HEK293 (cell line): ENCODE results near the gene THEM4.
A peak's percentile ranks its signal among the peaks of the same experiment; 100 is the strongest.

Experiments used
- CTCF ChIA-PET: fragments of 350-600 bp; formaldehyde crosslinking; extraction: SDS; loops from one replicate; lab custom pipeline; 2021; ENCODE audit warnings: antibody characterized with exemption; lab: Yijun Ruan, JAX
- POLR2A ChIA-PET: fragments of 300-600 bp; formaldehyde crosslinking; extraction: SDS; loops from one replicate; lab custom pipeline; 2020; ENCODE audit warnings: antibody characterized with exemption, inconsistent platforms; lab: Yijun Ruan, JAX
- H3K27ac ChIP-seq: fragments of 200-500 bp; sonication (Bioruptor generic); 2 replicates; pipeline ENCODE4 v1.5.1; 2014; ENCODE audit warnings: low read depth, low read length, control low read depth, inconsistent platforms; ENCODE audit errors: extremely low read depth
- H3K36me3 ChIP-seq, 2 experiments: fragments of 200-500 bp in 1 of 2; sonication (Bioruptor generic) in 1 of 2; 1 replicate in 1 of 2; 2 replicates in 1 of 2; pipeline ENCODE4 v1.5.1; 2014 to 2017; ENCODE audit warnings: inconsistent platforms in 2 of 2, low read length in 2 of 2; ENCODE audit not compliant: control insufficient read depth in 2 of 2, insufficient read depth in 1 of 2
- H3K4me1 ChIP-seq: fragments of 200-500 bp; sonication (Bioruptor generic); 2 replicates; pipeline ENCODE4 v1.5.1; 2014; ENCODE audit warnings: mild to moderate bottlenecking, low read length, inconsistent platforms; ENCODE audit not compliant: control insufficient read depth, insufficient read depth
- H3K4me3 ChIP-seq: 2 replicates; pipeline ENCODE4 v1.5.1; 2011; ENCODE audit warnings: low read depth, mild to moderate bottlenecking, control low read depth, low read length, moderate library complexity
- H3K9me3 ChIP-seq: fragments of 200-500 bp; sonication (Bioruptor generic); 2 replicates; pipeline ENCODE4 v1.5.1; 2014; ENCODE audit warnings: low read depth, low read length, inconsistent platforms; ENCODE audit not compliant: control insufficient read depth, insufficient read depth
- GLI4 ChIP-seq: fragments of 450-650 bp; formaldehyde crosslinking; IDR thresholded peaks from 2 replicates; pipeline ENCODE4 v1.5.1; 2016; ENCODE audit warnings: missing biosample characterization, missing genetic modification characterization
- GLIS1 ChIP-seq: fragments of 450-650 bp; formaldehyde crosslinking; IDR thresholded peaks from 2 replicates; pipeline ENCODE4 v1.5.1; 2016; ENCODE audit warnings: missing biosample characterization, missing genetic modification characterization
- GLIS2 ChIP-seq: fragments of 450-650 bp; formaldehyde crosslinking; IDR thresholded peaks from 2 replicates; pipeline ENCODE4 v1.5.1; 2016; ENCODE audit warnings: missing biosample characterization, missing genetic modification characterization
- IKZF3 ChIP-seq: fragments of 450-650 bp; IDR thresholded peaks from 2 replicates; pipeline ENCODE4 v1.5.0; 2018; ENCODE audit warnings: missing biosample characterization, mild to moderate bottlenecking, missing genetic modification characterization, moderate library complexity
- KLF17 ChIP-seq: fragments of 450-650 bp; formaldehyde crosslinking; IDR thresholded peaks from 2 replicates; pipeline ENCODE4 v1.5.1; 2016; ENCODE audit warnings: missing biosample characterization, missing genetic modification characterization
- OVOL3 ChIP-seq: fragments of 450-650 bp; formaldehyde crosslinking; IDR thresholded peaks from 2 replicates; pipeline ENCODE4 v1.5.1; 2016; ENCODE audit warnings: missing biosample characterization, missing genetic modification characterization
- SP2 ChIP-seq: fragments of 450-650 bp; formaldehyde crosslinking; IDR thresholded peaks from 2 replicates; pipeline ENCODE4 v1.5.1; 2016; ENCODE audit warnings: missing biosample characterization, missing genetic modification characterization
- SP3 ChIP-seq: fragments of 450-650 bp; formaldehyde crosslinking; IDR thresholded peaks from 2 replicates; pipeline ENCODE4 v1.5.1; 2016; ENCODE audit warnings: missing biosample characterization, missing genetic modification characterization
- TRIM28 ChIP-seq: IDR thresholded peaks from 2 replicates; pipeline ENCODE4 v1.6.1; 2011; ENCODE audit warnings: low read length, control low read depth, borderline replicate concordance
- ZBTB17 ChIP-seq: fragments of 450-650 bp; formaldehyde crosslinking; IDR thresholded peaks from 2 replicates; pipeline ENCODE4 v1.5.1; 2016; ENCODE audit warnings: missing biosample characterization, missing genetic modification characterization
- ZIC2 ChIP-seq: fragments of 450-650 bp; formaldehyde crosslinking; IDR thresholded peaks from 2 replicates; pipeline ENCODE4 v1.5.1; 2016; ENCODE audit warnings: missing biosample characterization, missing genetic modification characterization
- ZNF174 ChIP-seq: fragments of 450-650 bp; formaldehyde crosslinking; IDR thresholded peaks from 2 replicates; pipeline ENCODE4 v1.5.0; 2017; ENCODE audit warnings: missing biosample characterization, mild to moderate bottlenecking, missing genetic modification characterization
- ZNF19 ChIP-seq: fragments of 450-650 bp; formaldehyde crosslinking; IDR thresholded peaks from 2 replicates; pipeline ENCODE4; 2016; ENCODE audit warnings: missing biosample characterization, missing genetic modification characterization, low read depth
- ZNF2 ChIP-seq: fragments of 450-650 bp; formaldehyde crosslinking; IDR thresholded peaks from 2 replicates; pipeline ENCODE4 v1.5.1; 2016; ENCODE audit warnings: missing biosample characterization, missing genetic modification characterization
- ZNF24 ChIP-seq: fragments of 450-650 bp; formaldehyde crosslinking; IDR thresholded peaks from 2 replicates; pipeline ENCODE4 v1.5.1; 2016; ENCODE audit warnings: missing biosample characterization, missing genetic modification characterization
- ZNF280C ChIP-seq: fragments of 450-650 bp; formaldehyde crosslinking; IDR thresholded peaks from 2 replicates; pipeline ENCODE4 v1.5.1; 2016; ENCODE audit warnings: missing biosample characterization, missing genetic modification characterization
- ZNF324 ChIP-seq: fragments of 450-650 bp; formaldehyde crosslinking; IDR thresholded peaks from 2 replicates; pipeline ENCODE4 v1.5.1; 2016; ENCODE audit warnings: missing biosample characterization, missing genetic modification characterization
- ZNF404 ChIP-seq: fragments of 450-650 bp; formaldehyde crosslinking; IDR thresholded peaks from 2 replicates; pipeline ENCODE4 v1.5.1; 2017; ENCODE audit warnings: missing biosample characterization, missing genetic modification characterization
- ZNF433 ChIP-seq: fragments of 450-650 bp; formaldehyde crosslinking; IDR thresholded peaks from 2 replicates; pipeline ENCODE4 v1.5.1; 2016; ENCODE audit warnings: missing biosample characterization, missing genetic modification characterization, low read depth
- ZNF473 ChIP-seq: fragments of 450-650 bp; formaldehyde crosslinking; IDR thresholded peaks from 2 replicates; pipeline ENCODE4 v1.5.1; 2017; ENCODE audit warnings: missing biosample characterization, missing genetic modification characterization
- ZNF488 ChIP-seq: fragments of 450-650 bp; formaldehyde crosslinking; IDR thresholded peaks from 2 replicates; pipeline ENCODE4 v1.5.1; 2016; ENCODE audit warnings: missing biosample characterization, missing genetic modification characterization
- ZNF514 ChIP-seq: fragments of 450-650 bp; formaldehyde crosslinking; IDR thresholded peaks from 2 replicates; pipeline ENCODE4 v1.5.1; 2016; ENCODE audit warnings: missing biosample characterization, missing genetic modification characterization
- ZNF530 ChIP-seq: fragments of 450-650 bp; formaldehyde crosslinking; IDR thresholded peaks from 2 replicates; pipeline ENCODE4 v1.5.1; 2016; ENCODE audit warnings: low read depth, missing biosample characterization, missing genetic modification characterization
- ZNF544 ChIP-seq: fragments of 450-650 bp; formaldehyde crosslinking; IDR thresholded peaks from 2 replicates; pipeline ENCODE4 v1.5.0; 2017; ENCODE audit warnings: missing biosample characterization, missing genetic modification characterization
- ZNF548 ChIP-seq: fragments of 450-650 bp; formaldehyde crosslinking; IDR thresholded peaks from 2 replicates; pipeline ENCODE4 v1.5.1; 2016; ENCODE audit warnings: missing biosample characterization, missing genetic modification characterization
- ZNF555 ChIP-seq: fragments of 450-650 bp; formaldehyde crosslinking; conservative IDR thresholded peaks from 2 replicates; pipeline ENCODE4 v1.5.1; 2017; ENCODE audit warnings: missing biosample characterization, mild to moderate bottlenecking, missing genetic modification characterization, inconsistent platforms
- ZNF623 ChIP-seq: fragments of 450-650 bp; formaldehyde crosslinking; IDR thresholded peaks from 2 replicates; pipeline ENCODE4 v1.5.1; 2016; ENCODE audit warnings: missing biosample characterization, missing genetic modification characterization
- ZNF624 ChIP-seq: fragments of 450-650 bp; formaldehyde crosslinking; IDR thresholded peaks from 2 replicates; pipeline ENCODE4 v1.5.1; 2017; ENCODE audit warnings: missing biosample characterization, missing genetic modification characterization
- ZNF629 ChIP-seq: fragments of 450-650 bp; formaldehyde crosslinking; IDR thresholded peaks from 2 replicates; pipeline ENCODE4 v1.5.1; 2017; ENCODE audit warnings: missing biosample characterization, missing genetic modification characterization
- ZNF658 ChIP-seq: fragments of 450-650 bp; formaldehyde crosslinking; IDR thresholded peaks from 2 replicates; pipeline ENCODE4; 2016; ENCODE audit warnings: missing biosample characterization, missing genetic modification characterization
- ZNF664 ChIP-seq: fragments of 450-650 bp; formaldehyde crosslinking; IDR thresholded peaks from 2 replicates; pipeline ENCODE4 v1.5.1; 2016; ENCODE audit warnings: missing biosample characterization, missing genetic modification characterization
- ZNF776 ChIP-seq: fragments of 450-650 bp; formaldehyde crosslinking; IDR thresholded peaks from 2 replicates; pipeline ENCODE4 v1.5.0; 2017; ENCODE audit warnings: missing biosample characterization, missing genetic modification characterization, borderline replicate concordance
- ZSCAN16 ChIP-seq: fragments of 450-650 bp; formaldehyde crosslinking; IDR thresholded peaks from 2 replicates; pipeline ENCODE4 v1.5.1; 2016; ENCODE audit warnings: missing biosample characterization, missing genetic modification characterization
- TF ChIP-seq, protein P1 (sequence below): fragments of 450-650 bp; formaldehyde crosslinking; IDR thresholded peaks from 2 replicates; pipeline ENCODE4 v1.5.1; 2016; ENCODE audit warnings: missing biosample characterization, missing genetic modification characterization
- TF ChIP-seq, protein P2 (sequence below): sonication (generic); formaldehyde crosslinking; IDR thresholded peaks from 2 replicates; pipeline ENCODE4 v1.8.1; 2022; ENCODE audit warnings: mild to moderate bottlenecking, moderate library complexity, missing genetic modification reagents

THEM4 gene

DNA sequence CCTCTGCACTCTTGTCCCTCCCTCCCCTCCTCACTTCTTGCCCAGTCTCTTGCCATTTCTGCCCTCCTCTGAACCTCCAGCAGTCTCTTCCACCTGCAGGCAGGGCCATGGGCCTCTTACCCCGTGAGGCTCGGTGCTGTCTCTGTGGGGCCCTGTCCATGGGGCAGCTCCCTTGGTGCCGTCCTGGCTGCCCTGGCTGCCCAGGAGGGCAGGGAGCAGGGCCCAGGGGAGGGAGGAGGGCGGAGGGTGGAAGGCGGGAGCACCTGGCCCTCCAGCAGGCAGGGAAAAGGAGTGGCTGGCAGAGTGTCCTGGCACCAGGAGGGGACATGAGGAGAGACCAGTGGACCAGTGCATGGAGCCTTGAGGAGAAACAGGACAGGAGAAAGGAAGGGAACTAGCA lies 77.7 kb downstream of the THEM4 start, which contains the start of gene RORC:
TSS of gene RORC (minus strand) at position 198 of the 400 bp plus-strand sequence. CDS start at position 160, 38 bp downstream.
- Histone ChIP-seq H3K36me3 (no peaks in the 10 kb centered on the region), H3K9me3 (no peaks in the 10 kb centered on the region), H3K4me1 (peaks cover 2% of the 10 kb centered on the region), H3K4me3 (no peak within 1 kb of the TSS), H3K27ac (no peak within 1 kb of the TSS)
- ChIA-PET POLR2A (no interaction called here), CTCF (interaction anchor here (1.0 kb wide), 1 partner anchor 238 kb away, joined by 5 read pairs; no protein-coding TSS in a partner anchor)
- no peak for TF ChIP-seq ZNF658
- no peak for TF ChIP-seq ZNF544
- no peak for TF ChIP-seq ZNF664 (tag by site-specific recombination)
- TF ChIP-seq ZNF530: no peak
- 0 out of 2 replicates have a peak, but pooled peaks have one; percentile 10 for TF ChIP-seq SP3 (tag by site-specific recombination)
- TF ChIP-seq ZNF548 (tag by site-specific recombination): no peak
- no peak for TF ChIP-seq ZNF404 (tag by site-specific recombination)
- TF ChIP-seq ZNF555 (tag by site-specific recombination): no peak
- TF ChIP-seq ZNF624: no peak
- no peak for TF ChIP-seq ZNF174 (tag by site-specific recombination)
- TF ChIP-seq ZNF629 (tag by site-specific recombination): no peak
- TF ChIP-seq ZNF324 (tag by site-specific recombination): no peak
- no peak for TF ChIP-seq ZNF776 (tag by site-specific recombination)
- TF ChIP-seq TRIM28: no peak
- TF ChIP-seq, protein P1, sequence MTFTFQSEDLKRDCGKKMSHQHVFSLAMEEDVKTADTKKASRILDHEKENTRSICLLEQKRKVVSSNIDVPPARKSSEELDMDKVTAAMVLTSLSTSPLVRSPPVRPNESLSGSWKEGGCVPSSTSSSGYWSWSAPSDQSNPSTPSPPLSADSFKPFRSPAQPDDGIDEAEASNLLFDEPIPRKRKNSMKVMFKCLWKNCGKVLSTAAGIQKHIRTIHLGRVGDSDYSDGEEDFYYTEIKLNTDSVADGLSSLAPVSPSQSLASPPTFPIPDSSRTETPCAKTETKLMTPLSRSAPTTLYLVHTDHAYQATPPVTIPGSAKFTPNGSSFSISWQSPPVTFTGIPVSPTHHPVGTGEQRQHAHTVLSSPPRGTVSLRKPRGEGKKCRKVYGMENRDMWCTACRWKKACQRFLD (tag by site-specific recombination): no peak
- TF ChIP-seq ZNF24 (tag by site-specific recombination): no peak
- TF ChIP-seq ZNF514 (tag by site-specific recombination): no peak
- no peak for TF ChIP-seq ZNF473
- no peak for TF ChIP-seq ZNF2 (tag by site-specific recombination)
- TF ChIP-seq ZNF19 (tag by site-specific recombination): no peak
- TF ChIP-seq ZIC2 (tag by site-specific recombination): peak; percentile 22; the same call in 1 of the 2 replicates
- TF ChIP-seq IKZF3 (tag by site-specific recombination): no peak
- TF ChIP-seq GLIS2 (tag by site-specific recombination): 0 out of 2 replicates have a peak, but pooled peaks have one; percentile 17
- no peak for TF ChIP-seq ZNF488 (tag by site-specific recombination)
- peak; percentile 37; the same call in 1 of the 2 replicates for TF ChIP-seq SP2 (tag by site-specific recombination)
- TF ChIP-seq ZNF433 (tag by site-specific recombination): no peak
- TF ChIP-seq, protein P2, sequence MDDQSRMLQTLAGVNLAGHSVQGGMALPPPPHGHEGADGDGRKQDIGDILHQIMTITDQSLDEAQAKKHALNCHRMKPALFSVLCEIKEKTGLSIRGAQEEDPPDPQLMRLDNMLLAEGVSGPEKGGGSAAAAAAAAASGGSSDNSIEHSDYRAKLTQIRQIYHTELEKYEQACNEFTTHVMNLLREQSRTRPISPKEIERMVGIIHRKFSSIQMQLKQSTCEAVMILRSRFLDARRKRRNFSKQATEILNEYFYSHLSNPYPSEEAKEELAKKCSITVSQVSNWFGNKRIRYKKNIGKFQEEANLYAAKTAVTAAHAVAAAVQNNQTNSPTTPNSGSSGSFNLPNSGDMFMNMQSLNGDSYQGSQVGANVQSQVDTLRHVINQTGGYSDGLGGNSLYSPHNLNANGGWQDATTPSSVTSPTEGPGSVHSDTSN (CRISPR knock-in tag): no peak
- no peak for TF ChIP-seq OVOL3 (tag by site-specific recombination)
- peak; percentile 79 for TF ChIP-seq GLIS1 (tag by site-specific recombination)
- TF ChIP-seq KLF17 (tag by site-specific recombination): 0 out of 2 replicates have a peak, but pooled peaks have one; percentile 17
- TF ChIP-seq ZSCAN16 (tag by site-specific recombination): no peak
- no peak for TF ChIP-seq GLI4
- TF ChIP-seq ZNF623 (tag by site-specific recombination): no peak
- no peak for TF ChIP-seq ZNF280C
- peak; percentile 78; the same call in 1 of the 2 replicates for TF ChIP-seq ZBTB17 (tag by site-specific recombination)
